GM12874 (cell line): ENCODE measurements around the gene RHCG.

ENCODE experiments used
- CTCF ChIP-seq: IDR thresholded peaks from 2 replicates; pipeline ENCODE4 v1.5.1; 2011; ENCODE audit warnings: low read depth, mild to moderate bottlenecking, control low read depth, low read length, moderate library complexity; ENCODE audit not compliant: insufficient read depth

The RHCG gene

GRCh38 chr15:89486726-89487050, 9.7 kb downstream of the RHCG start:
- TF ChIP-seq CTCF, result no peak

GRCh38 chr15:89483079-89483478, 13.3 kb downstream of the RHCG start:
- TF ChIP-seq CTCF, result no peak

GRCh38 chr15:89482139-89482538, 14.2 kb downstream of the RHCG start:
- TF ChIP-seq CTCF, result no peak

GRCh38 chr15:89480505-89480904, 15.9 kb downstream of the RHCG start:
- no peak for TF ChIP-seq CTCF

- no peak for TF ChIP-seq CTCF
Measured at GRCh38 chr15:89479173-89479572, 17.2 kb downstream of the RHCG start.

GRCh38 chr15:89477411-89478242, 18.8 kb downstream of the RHCG start:
- TF ChIP-seq CTCF, result no peak

- no peak for TF ChIP-seq CTCF
Measured at GRCh38 chr15:89475661-89476060, 20.7 kb downstream of the RHCG start.
